Measurements from ENCODE around the gene ABCA1. TPM values are rescaled to one million over a fixed set of nuclear protein-coding genes. Genes with fewer than 3 reads are reported as not detected.
A peak's percentile ranks its signal among the peaks of the same experiment; 100 is the strongest.

Gene ABCA1
- total RNA-seq, 4 donors from 2014 or later, result 4.9 to 23.8 (median 21.5) TPM

GRCh38 chr9:104826911-104827310, 101.0 kb downstream of the ABCA1 start:
- in situ Hi-C loops (cut with MboI; ENCODE audit: low sequenced_read_pairs in 4 of 4), result no loop called here
- DNase-seq (peak in 1 of 2 donors; percentile 42), ATAC-seq (peak in 1 of 2 donors; percentile 41)
- intact Hi-C loops (cut with DNase I; ENCODE audit: low total_unique reads), result loop anchor here (2.0 to 5.0 kb wide), 2 partner anchors 16 to 40 kb away; no protein-coding TSS in a partner anchor
- TF ChIP-seq CTCF (IDR thresholded peaks at IDR 0.05 in 4 of 5, conservative IDR thresholded peaks at IDR 0.05 in 1 of 5) (no peak), POLR2A (IDR thresholded peaks at IDR 0.05) (no peak)
- no peaks in the 10 kb centered on the region for H3K9me3 ChIP-seq
- H3K36me3 ChIP-seq, result peaks cover 0 to 99% of the 10 kb centered on the region in 2 donors
- no peak overlapping the region for H3K4me3 ChIP-seq
- peaks cover 12 to 27% of the 10 kb centered on the region in 2 donors for H3K4me1 ChIP-seq
- peak overlapping the region; percentile 61 to 81 (median 74) for H3K27ac ChIP-seq
- no peaks in the 10 kb centered on the region for H3K27me3 ChIP-seq

- Histone ChIP-seq H3K4me3 (no peak overlapping the region), H3K27ac (peak overlapping the region; percentile 61 to 81 (median 74)), H3K4me1 (peaks cover 12 to 27% of the 10 kb centered on the region in 2 donors), H3K36me3 (peaks cover 0 to 99% of the 10 kb centered on the region in 2 donors), H3K9me3 (no peaks in the 10 kb centered on the region), H3K27me3 (no peaks in the 10 kb centered on the region)
- peak in 1 of 2 donors; percentile 62 for DNase-seq
- intact Hi-C loops (cut with DNase I; ENCODE audit: low total_unique reads), result loop anchor here (2.0 to 5.0 kb wide), 2 partner anchors 15 to 41 kb away; no protein-coding TSS in a partner anchor
- in situ Hi-C loops (cut with MboI; ENCODE audit: low sequenced_read_pairs in 4 of 4), result no loop called here
- peak; percentile 85 to 92 for ATAC-seq
- TF ChIP-seq POLR2A (IDR thresholded peaks at IDR 0.05), result no peak
Observed at GRCh38 chr9:104826079-104826775, 101.7 kb downstream of the ABCA1 start.

- intact Hi-C loops (cut with DNase I; ENCODE audit: low total_unique reads) (no loop called here), in situ Hi-C loops (cut with MboI; ENCODE audit: low sequenced_read_pairs in 4 of 4) (no loop called here)
- DNase-seq, result no peak
- H3K4me1 ChIP-seq, result peaks cover 0 to under 1% of the 10 kb centered on the region in 2 donors
- peaks cover 2 to 100% of the 10 kb centered on the region in 2 donors for H3K36me3 ChIP-seq
- TF ChIP-seq POLR2A (IDR thresholded peaks at IDR 0.05), result no peak
- ATAC-seq, result no peak
- H3K27me3 ChIP-seq, result no peaks in the 10 kb centered on the region
- no peak overlapping the region for H3K4me3 ChIP-seq
- no peaks in the 10 kb centered on the region for H3K9me3 ChIP-seq
- H3K27ac ChIP-seq, result peak overlapping the region in 2 of 4 donors; percentile 31 to 53
Observed at GRCh38 chr9:104820336-104820735, 107.6 kb downstream of the ABCA1 start.

GRCh38 chr9:104819033-104819432, 108.9 kb downstream of the ABCA1 start:
- Histone ChIP-seq H3K36me3 (peaks cover 2 to 100% of the 10 kb centered on the region in 2 donors), H3K27ac (peak overlapping the region; percentile 23 to 73 (median 56)), H3K4me3 (no peak overlapping the region), H3K27me3 (no peaks in the 10 kb centered on the region), H3K4me1 (no peaks in the 10 kb centered on the region), H3K9me3 (no peaks in the 10 kb centered on the region)
- in situ Hi-C loops (cut with MboI; ENCODE audit: low sequenced_read_pairs in 4 of 4), result no loop called here
- TF ChIP-seq CTCF (IDR thresholded peaks at IDR 0.05 in 4 of 5, conservative IDR thresholded peaks at IDR 0.05 in 1 of 5) (no peak), POLR2A (IDR thresholded peaks at IDR 0.05) (no peak)
- intact Hi-C loops (cut with DNase I; ENCODE audit: low total_unique reads), result no loop called here
- ATAC-seq (peak in 1 of 2 donors; percentile 81), DNase-seq (peak in 1 of 2 donors; percentile 63)

- H3K9me3 ChIP-seq, result no peaks in the 10 kb centered on the region
- DNase-seq (no peak), ATAC-seq (no peak)
- no peak overlapping the region for H3K4me3 ChIP-seq
- intact Hi-C loops (cut with DNase I; ENCODE audit: low total_unique reads) (no loop called here), in situ Hi-C loops (cut with MboI; ENCODE audit: low sequenced_read_pairs in 4 of 4) (no loop called here)
- no peaks in the 10 kb centered on the region for H3K4me1 ChIP-seq
- H3K27me3 ChIP-seq, result no peaks in the 10 kb centered on the region
- peak overlapping the region in 1 of 4 donors; percentile 47 for H3K27ac ChIP-seq
- peaks cover 2 to 100% of the 10 kb centered on the region in 2 donors for H3K36me3 ChIP-seq
- TF ChIP-seq POLR2A (IDR thresholded peaks at IDR 0.05), result no peak
- no peak for TF ChIP-seq CTCF (IDR thresholded peaks at IDR 0.05 in 4 of 5, conservative IDR thresholded peaks at IDR 0.05 in 1 of 5)
Observed at GRCh38 chr9:104817437-104817836, 110.5 kb downstream of the ABCA1 start.
